HG03280 (cell line): ENCODE results near the gene CCDC188.

Experiments used
- ATAC-seq: cut with Tn5 transposase; IDR thresholded peaks from one replicate; pipeline ENCODE4 v1.9.1; 2021; ENCODE audit warnings: mild to moderate bottlenecking, moderate library complexity; ENCODE audit not compliant: unreplicated experiment

The CCDC188 gene

GRCh38 chr22:20151276-20151588 lies 377 bp upstream of the CCDC188 start:
- no peak for ATAC-seq

GRCh38 chr22:20149257-20150250 lies 1.3 kb downstream of the CCDC188 start:
- ATAC-seq, result no peak

GRCh38 chr22:20148414-20148813 lies 2.4 kb downstream of the CCDC188 start:
- ATAC-seq, result no peak

DNA sequence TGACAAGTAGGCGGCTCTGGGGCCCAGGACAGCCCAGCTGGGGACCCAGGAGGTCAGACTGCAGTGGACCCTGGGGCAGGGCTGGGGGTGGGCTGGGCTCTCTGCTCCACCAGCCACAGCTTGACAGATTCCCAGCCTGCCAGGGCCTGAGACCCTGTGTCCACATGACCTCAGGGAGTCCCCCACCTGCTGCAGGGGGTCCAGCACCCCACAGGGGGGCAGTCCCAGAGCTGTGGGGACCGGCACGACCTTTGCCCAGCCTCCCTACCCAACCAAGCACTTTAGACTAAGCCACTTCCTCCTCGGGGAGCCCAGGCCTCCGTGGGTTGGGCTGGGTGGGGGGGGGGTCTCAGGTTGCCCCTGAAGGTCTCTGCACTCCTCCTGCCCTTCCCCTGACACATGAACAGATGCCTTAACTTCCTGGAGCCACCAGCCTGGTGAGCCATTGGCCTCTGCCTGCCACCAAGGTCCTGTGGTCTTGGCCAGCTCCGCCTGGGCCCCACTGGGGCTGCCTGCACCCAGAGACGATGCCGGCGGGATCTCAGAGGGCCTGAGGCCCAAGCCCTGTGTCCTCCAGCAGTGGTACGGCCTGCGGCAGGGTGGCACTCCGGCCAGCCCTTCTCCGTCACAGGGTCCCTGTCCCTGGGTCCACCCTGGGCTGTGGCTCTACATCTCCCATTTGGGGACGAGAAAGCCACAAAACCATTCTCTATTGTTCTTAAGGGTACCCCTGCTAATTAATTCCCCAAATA lies 3.4 kb downstream of the CCDC188 start:
- no peak for ATAC-seq

DNA sequence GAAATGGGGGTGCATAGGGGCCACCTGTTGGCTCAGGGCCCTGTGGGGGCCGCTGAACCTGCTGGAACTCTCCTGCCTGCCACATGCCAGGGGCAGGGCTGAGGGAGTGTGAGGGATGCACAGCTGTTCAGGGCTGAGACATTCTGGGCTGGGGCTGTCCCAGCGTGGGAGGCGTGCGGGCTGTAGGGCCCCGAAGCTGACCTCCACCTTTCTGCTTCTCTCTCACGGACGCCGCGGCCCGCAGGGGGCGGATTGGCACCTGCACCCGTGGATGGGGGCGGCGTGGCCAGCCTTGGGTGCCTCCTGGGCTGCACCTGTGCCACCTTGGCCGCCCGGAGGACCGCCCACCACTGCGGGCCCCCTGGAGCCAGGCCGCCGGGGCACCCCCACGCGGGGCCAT lies 4.1 kb downstream of the CCDC188 start:
- no peak for ATAC-seq

- ATAC-seq, result no peak
Measured at GRCh38 chr22:20145832-20146223, 5.0 kb downstream of the CCDC188 start.

DNA sequence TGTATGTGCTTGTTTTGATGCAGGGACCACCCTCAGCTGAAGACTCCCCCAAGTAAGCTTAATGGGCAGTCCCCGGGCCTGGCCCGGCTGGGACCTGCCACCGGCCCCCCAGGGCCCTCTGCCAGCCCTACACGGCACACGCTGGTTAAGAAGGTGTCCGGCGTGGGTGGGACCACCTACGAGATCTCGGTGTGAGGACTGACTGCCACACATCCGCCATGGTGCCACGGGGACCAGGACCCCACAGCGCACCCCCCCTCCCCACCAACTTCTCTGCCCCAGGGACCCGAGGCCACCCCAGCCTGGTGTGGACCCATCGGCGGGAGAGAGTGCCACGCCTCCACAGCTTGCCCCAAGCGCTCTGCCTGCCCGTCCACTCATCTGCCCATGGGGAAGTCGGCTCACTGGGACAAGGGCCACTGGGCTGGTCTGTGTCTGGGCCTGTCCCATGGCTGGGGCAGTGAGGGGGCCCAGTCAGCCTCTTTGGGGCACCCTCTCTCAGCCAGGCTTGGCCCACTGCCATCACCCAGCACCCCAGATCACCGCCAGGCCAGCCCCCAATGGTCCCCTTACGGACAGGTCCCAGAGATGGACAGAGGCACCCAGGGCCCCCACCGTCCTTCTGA lies 5.5 kb downstream of the CCDC188 start:
- ATAC-seq, result no peak

- no peak for ATAC-seq
Measured at GRCh38 chr22:20143883-20144665, 6.8 kb downstream of the CCDC188 start.

DNA sequence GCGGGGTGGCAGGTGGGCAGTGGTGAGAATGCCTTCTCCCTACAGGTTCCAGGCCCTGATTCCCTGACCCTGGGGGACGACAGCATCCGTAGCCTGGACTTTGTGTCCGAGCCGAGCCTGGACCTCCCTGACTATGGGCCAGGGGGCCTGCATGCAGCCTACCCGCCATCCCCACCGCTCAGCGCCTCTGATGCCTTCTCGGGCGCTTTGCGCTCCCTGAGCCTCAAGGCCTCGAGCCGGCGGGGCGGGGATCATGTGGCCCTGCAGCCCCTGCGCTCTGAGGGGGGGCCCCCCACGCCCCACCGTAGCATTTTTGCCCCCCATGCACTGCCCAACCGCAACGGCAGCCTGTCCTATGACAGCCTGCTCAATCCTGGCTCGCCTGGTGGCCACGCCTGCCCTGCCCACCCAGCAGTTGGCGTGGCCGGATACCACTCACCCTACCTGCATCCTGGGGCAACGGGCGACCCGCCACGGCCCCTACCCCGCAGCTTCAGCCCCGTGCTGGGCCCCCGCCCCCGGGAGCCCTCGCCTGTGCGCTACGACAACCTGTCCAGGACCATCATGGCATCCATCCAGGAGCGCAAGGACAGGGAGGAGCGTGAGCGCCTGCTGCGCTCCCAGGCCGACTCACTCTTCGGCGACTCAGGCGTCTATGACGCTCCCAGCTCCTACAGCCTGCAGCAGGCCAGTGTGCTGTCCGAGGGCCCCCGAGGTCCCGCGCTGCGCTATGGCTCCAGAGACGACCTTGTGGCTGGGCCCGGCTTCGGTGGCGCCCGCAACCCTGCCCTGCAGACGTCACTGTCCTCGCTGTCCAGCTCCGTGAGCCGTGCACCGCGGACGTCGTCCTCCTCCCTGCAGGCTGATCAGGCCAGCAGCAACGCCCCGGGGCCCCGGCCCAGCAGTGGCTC lies 7.9 kb downstream of the CCDC188 start:
- no peak for ATAC-seq

GRCh38 chr22:20141186-20142077 lies 9.4 kb downstream of the CCDC188 start:
- no peak for ATAC-seq

DNA sequence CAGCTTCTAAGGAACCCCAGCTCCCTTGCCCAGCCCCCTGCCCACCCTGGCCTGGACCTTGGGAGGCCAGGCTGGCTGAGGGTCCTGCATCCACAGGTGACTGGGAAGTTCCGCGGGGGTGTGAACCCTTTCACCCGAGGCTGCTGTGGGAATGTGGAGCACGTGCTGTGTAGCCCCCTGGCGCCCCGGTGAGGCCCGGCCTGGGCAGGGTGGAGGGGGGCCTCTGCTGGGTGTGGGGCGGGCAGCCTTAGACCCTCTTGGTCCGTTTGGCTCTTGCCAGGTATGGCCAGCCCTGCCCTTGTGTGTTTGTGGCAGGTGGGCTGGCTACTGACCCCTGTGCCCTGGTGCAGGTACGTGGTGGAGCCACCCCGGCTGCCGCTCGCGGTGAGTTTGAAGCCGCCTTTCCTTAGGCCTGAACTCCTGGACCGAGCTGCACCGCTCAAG lies 10.3 kb downstream of the CCDC188 start:
- ATAC-seq, result no peak

GRCh38 chr22:20140107-20140445 lies 10.8 kb downstream of the CCDC188 start:
- ATAC-seq, result no peak

DNA sequence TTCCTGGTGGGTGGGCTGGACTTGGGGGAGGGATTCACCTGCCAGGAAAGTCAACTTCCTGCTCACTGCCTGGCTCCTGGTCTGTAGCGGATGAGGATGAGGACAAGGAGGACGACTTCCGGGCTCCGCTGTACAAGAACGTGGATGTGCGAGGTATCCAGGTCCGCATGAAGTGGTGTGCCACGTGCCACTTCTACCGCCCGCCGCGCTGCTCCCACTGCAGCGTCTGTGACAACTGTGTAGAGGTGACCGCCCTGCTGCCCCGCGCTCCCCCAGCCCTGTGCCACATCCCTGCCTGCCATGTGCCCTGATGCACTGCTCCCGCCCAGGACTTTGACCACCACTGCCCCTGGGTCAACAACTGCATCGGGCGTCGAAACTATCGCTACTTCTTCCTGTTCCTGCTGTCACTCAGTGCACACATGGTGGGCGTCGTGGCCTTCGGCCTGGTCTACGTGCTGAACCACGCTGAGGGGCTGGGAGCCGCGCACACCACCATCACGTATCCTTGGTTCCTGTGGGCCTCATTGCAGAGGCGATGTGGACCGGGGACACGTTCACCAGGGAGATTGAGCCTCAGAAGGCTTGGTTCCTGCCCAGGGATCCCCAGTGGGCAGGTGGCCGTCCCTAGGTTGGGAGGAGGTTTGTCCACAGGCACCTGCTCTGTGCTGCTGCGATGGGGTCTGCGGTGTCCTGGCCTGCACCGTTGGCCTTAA lies 11.3 kb downstream of the CCDC188 start:
- ATAC-seq, result no peak

DNA sequence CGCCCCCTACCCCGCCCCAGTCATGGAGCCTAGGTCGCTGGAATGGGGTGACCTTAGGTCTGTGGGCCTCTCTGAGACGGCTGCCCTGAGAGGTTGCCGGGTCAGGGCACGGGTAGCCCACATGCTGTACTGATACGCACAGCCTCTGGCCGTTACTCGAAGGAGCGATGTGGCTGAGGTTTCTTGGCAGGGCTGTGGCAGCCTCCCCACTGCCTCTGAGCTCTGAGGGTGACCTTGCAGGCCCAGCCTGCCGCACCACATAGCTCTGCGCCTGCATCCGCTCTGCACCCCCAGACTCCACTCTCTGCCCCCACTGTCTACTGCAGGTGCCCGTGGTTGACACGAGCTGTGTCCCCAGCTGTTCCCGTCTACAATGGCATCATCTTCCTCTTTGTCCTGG lies 12.0 kb downstream of the CCDC188 start:
- ATAC-seq, result no peak

DNA sequence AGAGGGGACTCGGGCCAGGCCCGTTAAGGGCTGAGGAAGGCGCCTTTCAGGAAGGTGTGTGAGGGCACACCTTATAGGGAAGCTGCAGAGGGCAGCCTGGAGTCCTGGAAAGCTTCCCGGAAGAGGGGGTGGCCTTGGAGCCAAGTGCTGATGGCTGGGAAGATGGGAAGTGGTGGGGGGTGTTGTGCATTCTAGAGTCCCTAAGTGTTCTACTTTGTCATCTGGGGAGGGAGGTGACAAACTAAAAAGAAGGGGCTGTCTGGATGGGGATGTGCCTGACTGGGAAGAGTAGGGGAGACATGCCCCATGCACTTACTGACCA lies 12.5 kb downstream of the CCDC188 start:
- ATAC-seq, result no peak

DNA sequence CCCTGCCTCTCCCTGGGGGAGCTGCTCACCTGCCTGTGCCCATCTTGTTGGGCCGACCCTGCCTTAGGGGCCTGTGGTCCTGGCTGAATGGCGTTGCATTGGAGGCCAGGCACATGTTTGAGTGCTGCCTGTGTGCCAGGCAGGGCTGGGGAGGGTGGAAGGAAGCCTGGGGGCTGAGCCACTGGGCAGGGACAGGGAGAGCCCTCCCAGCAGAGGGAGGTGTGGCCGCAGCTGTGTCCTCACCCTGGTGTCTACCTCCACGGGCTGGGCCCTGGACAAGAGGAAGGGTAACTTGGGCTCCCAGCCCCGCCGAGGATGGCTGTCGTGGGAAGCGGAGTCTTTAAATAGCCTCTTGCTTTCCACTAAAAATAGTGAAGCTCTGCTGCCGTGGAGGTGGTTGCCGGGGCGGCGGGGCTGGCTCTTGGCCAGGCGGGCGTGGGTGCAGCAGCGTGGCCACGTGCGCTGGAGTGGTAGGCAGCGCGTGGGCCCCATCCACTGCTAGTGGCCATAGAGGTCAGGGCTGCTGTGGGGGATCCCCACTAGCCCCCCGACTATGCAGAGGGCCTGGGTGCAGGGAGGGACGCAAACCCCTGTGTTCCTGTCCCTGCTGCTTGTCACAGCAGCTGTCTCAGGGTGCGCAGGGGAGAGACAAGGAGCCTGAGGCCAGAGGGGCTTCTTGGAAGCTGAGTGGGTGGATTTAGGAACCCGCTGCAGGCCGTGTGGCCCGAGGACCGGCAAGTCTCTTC lies 13.0 kb downstream of the CCDC188 start:
- ATAC-seq, result no peak

- no peak for ATAC-seq
Measured at GRCh38 chr22:20137113-20137512, 13.7 kb downstream of the CCDC188 start.

- ATAC-seq, result no peak
Measured at GRCh38 chr22:20136603-20136873, 14.3 kb downstream of the CCDC188 start.
